T-helper 2 cell treated with Interferon-gamma antibody and Interleukin-4, amounts not matched to agents 100 ng/mL and 5 ng/mL, for 36 hours (primary cell): ENCODE results near the gene KATNAL1. TPM values are rescaled to one million over a fixed set of nuclear protein-coding genes. Genes with fewer than 3 reads are reported as not detected.

ENCODE experiments used
- intact Hi-C: fragments of 100-400 bp; cut with micrococcal nuclease; formaldehyde crosslinking; loops from one replicate; pipeline ENCODE4 v1.15.1; 2023
- total RNA-seq: library from RNA; stranded (reverse); gene quantifications from 2 replicates; pipeline ENCODE4 v1.2.3, GENCODE V29; 2022

KATNAL1 gene
- total RNA-seq, 1 donor from 2014 or later, result 18.9 TPM

DNA sequence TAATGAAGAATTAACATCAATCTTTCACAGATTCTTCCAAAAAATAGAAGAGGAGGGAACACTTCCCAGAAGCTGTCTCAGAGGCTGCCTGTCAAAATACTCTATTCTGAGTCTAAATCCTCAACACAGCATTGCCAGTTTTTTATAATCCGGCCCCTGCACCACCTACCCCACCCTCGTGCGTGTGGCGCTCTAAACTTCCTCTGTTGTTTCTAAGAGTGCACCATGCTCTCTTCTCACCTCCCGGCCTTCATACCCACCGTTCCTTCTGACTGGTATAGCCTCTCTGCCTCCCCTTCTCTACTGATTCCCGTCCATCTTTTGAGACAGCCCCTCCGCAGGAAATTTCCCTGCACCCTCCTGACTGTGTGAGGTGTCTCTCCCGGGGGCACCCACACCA lies 136.8 kb downstream of the KATNAL1 start:
- intact Hi-C loops, result no loop called here

DNA sequence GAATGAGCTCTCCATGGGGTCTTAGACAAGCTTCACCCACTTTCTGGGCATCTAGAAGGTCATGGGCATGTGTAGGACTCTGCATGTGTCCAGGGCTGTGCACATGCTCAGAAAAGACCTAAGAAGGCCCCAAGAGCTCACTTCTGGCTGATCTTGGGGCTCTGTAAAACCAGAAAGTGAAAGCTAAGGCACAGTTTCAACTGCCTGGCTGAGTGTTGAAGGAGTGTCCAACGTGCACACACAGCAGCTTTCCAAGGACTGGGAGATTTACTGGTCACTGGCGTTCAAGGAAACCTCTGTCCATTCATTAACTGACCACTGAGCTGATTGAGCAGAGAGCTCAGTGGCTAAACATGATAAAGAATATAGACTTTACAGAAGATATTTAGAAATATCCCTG lies 137.9 kb downstream of the KATNAL1 start:
- intact Hi-C loops, result no loop called here

GRCh38 chr13:30165796-30166195 lies 141.6 kb downstream of the KATNAL1 start:
- intact Hi-C loops, result no loop called here

DNA sequence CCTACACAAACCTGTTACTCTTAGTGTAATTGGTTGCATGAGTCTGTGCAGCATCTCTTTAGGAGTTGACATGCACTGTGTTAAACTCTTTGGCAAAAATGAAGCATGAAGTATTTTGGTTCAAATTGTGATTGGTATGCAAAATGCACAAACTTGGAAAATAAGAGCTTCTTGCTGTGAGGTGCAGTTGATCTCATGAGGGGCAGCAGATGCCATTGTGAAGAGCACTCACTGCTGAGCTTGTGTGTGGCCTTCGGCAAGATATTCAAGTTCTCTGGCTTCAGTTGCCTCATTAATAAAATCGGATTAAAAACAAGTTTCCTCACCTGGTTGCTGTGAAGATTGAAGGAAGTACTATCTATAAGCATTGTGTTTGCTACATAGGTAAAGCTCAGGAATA lies 142.3 kb downstream of the KATNAL1 start:
- intact Hi-C loops, result no loop called here

DNA sequence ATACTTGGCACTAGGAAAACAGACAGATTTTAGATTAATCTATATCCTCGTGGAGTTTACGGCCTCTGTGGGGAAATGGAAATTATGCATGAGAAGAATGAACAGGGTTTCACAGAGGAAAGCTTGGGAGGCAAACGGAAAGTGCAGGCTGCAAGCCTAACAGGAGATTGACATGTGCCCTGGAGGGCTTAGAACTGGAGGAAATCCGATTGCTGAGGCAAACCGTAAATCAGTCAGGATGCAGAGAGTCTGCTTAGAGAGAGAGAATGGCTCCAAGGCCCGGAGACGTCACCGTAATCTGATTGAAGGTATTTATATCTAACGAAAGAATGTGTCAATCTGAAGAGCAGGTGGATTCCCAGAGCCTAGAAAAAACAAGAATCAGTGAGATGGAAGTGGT lies 143.2 kb downstream of the KATNAL1 start:
- intact Hi-C loops, result no loop called here

DNA sequence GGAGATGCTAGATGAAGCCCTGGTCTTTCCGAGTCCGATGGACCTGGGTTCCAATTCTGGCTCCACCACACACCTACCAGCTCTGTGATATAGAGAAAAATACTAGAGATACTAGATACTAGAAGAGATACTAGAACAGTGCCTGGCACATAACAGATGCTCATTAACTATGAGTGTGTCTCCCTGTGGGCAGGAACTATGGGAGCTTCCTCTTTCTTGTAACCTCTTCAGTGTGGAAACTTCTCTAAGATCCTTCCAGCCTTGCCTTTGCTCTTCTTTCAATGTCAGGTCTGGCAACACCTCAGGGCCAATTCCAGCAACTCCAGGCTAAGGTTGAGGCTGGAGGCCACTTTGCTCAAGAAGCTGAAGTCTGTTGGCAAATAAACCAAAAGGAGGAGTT lies 143.9 kb downstream of the KATNAL1 start:
- intact Hi-C loops, result no loop called here

DNA sequence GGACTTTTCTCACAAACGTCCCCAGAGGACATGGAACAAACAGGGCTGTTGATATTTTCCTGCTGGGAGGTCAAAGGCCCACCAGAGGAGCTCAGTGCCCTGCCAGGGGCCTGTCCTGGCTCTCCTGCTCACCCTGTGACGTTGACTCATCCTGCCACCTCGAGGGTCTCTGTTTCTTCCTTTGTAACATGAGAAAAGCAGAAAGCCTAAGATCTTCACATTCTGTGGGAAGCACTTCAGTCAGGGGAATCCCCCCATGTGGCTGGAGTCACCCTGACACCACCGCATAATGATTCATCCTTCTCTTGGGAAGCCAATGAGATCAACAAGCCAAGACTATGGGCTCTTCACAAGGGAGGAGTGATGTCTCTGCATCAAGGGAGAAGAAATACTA lies 147.9 kb downstream of the KATNAL1 start:
- intact Hi-C loops, result no loop called here

GRCh38 chr13:30158774-30159445 lies 148.4 kb downstream of the KATNAL1 start:
- intact Hi-C loops, result loop anchor here (1.0 kb wide), 1 partner anchor 27 kb away; no protein-coding TSS in a partner anchor

- intact Hi-C loops, result no loop called here
Measured at GRCh38 chr13:30157616-30157993, 149.7 kb downstream of the KATNAL1 start.

GRCh38 chr13:30156826-30157615 lies 150.3 kb downstream of the KATNAL1 start:
- intact Hi-C loops, result no loop called here

DNA sequence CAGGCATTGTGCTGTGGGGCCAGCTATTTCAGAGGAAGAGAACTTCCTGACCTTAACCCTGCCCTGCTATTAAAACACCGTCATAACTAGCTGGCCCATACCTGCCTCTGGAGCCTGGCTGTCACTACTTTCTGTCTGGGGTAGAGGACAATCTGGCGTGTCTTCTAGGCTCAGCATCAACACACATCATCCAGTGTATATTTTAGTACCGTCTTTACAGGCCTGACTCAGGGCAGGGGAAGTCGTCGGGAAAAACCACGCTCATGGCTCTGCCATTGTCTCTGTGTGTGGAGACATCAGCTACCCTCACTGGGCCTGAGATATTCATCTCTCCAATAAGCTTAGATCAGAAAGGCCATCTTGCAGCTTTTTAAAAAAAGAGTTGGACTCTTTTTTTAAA lies 151.1 kb downstream of the KATNAL1 start:
- intact Hi-C loops, result no loop called here

GRCh38 chr13:30154931-30155330 lies 152.4 kb downstream of the KATNAL1 start:
- intact Hi-C loops, result no loop called here

- intact Hi-C loops, result no loop called here
Measured at GRCh38 chr13:30154531-30154930, 152.8 kb downstream of the KATNAL1 start.

- intact Hi-C loops, result no loop called here
Measured at GRCh38 chr13:30153545-30154426, 153.6 kb downstream of the KATNAL1 start.

Other genes with a start within 250 kb of the KATNAL1 start
- gene UBE2L5, start 114.9 kb upstream of the KATNAL1 start, total RNA-seq, result not detected in 2 replicates
- gene HMGB1, start 158.4 kb upstream of the KATNAL1 start, total RNA-seq, result 665 and 671 TPM in 2 replicates